Esophagus mucosa (tissue), 1 donor: ENCODE measurements around the gene AAGAB. TPM values are rescaled to one million over a fixed set of nuclear protein-coding genes. Genes with fewer than 3 reads are reported as not detected.
"Not testable (repeated sequence)": the region's sequence is repeated elsewhere in the genome, so short reads cannot be mapped to it uniquely, and the experiment has no call there.

Experiments
- ATAC-seq: fragments of 200-7000 bp; cut with Tn5 transposase; one replicate; pipeline ENCODE4 v1.9.1; 2020
- total RNA-seq: library from RNA; stranded (reverse); gene quantifications from one replicate; pipeline ENCODE4 v1.2.4, GENCODE V29; 2023
- donor health status: DM: yes; HTN: yes; CAD: no.

AAGAB gene
- total RNA-seq, 1 donor from 2014 or later: 34.7 TPM

DNA sequence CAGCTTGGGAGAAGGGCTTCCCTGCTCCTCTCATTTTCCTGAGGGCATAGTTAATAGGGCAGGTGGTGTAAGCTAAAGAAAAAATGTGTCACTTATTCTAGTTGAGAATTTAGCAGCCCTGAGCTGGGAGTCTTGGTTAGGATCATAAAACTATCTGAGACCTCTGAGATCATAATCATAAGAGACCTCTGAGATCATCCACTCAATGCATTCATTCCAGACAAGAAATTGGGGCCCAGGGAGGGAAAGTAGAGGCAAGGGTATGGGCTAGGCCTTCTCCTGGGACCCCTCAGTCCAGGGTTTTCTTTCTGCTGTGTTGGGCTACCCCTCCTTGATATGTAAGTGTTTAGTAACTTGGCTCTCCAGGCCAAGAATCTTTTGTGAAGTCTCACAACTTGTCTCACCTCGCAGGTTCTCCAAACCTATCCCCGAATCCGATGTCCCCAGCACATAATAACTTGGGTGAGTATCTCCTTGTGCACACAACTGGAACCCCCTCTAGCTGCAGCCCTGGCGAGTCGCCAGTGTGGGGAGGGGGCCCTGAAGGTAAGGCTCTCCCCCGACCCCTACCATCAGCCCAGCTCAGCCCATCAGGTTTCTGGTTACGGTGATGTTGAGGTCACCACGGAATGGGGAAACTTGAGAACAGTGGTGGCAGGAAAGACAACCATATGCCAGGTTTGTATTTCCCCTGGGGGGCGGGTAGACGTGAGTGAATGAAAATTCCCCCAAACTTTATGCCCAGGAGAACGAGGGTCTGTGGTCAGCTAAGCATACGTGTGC is 84.1 kb downstream of the AAGAB start:
- no peak for ATAC-seq

DNA sequence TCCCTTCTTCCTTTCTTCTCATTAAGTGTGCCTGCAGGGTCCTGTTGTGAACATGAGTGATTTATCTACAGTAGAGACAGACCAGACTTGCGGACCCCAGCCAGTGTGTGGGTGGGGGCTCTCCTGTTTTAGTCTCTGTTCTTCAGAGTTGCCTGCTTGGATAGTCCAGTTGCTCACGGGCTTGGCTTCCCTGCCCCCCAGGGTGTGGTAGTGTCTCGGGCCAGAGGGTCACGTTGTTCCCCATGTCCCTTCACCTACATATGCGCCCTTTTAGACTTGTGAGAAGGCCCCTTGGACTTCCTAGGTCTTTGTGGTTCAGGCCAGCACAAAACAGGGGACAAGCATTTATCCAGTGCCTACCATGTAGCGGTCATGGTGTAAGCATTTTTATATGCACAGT is 85.8 kb downstream of the AAGAB start:
- ATAC-seq: no peak

DNA sequence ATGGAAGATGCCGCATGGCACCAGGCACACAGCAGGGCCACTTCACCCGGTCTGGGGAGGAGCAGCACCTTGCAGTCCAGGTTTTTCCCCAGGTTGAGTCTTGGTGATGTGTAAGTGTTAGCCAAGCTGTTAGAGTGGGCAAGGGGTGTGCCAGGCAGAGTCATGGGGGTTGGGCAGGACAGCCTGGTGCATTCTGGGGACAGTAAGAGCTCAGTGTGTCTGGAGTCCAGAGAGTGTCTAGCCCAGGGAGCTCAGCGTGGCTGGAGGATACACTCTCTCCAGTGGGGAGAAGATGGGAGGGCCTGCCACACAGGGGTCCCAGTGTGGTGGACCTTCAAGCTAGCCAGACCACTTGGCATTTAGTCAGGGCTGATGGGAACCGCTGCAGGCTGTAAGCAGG is 87.4 kb downstream of the AAGAB start:
- ATAC-seq: peak; percentile 18

DNA sequence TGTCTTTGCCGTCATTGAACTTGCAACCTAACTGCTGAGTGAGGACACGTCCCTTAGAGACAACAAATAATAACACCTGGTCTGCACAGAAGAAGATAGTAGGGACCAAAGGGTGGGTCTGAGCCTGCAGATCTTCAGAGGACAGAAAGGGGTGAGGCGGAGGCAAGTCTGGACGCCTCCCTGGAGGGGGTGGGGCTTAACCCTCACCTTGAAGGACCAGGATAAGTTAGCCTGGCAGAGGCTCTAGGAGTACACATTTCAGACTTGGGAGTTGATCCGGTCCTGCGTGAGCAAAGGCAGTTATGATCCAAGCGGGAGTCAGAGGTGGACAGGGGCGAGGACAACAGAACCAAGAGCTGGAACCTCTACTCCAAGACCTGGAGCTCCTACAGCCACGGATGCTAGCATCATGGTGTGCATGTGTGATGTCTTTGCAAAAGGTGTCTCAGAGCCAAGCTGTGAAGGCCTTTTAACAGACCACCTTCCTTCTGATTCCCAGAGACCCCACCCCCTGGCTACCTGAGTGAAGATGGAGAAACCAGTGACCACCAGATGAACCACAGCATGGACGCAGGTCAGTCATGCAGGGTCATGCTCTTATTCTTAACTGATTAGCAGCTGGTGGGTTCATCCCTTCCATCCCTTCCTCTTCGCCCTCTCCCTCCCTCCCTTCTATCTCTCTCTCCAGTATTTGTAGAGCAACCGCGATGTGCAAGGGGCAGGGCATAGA is 88.0 kb downstream of the AAGAB start:
- peak; percentile 70 for ATAC-seq

DNA sequence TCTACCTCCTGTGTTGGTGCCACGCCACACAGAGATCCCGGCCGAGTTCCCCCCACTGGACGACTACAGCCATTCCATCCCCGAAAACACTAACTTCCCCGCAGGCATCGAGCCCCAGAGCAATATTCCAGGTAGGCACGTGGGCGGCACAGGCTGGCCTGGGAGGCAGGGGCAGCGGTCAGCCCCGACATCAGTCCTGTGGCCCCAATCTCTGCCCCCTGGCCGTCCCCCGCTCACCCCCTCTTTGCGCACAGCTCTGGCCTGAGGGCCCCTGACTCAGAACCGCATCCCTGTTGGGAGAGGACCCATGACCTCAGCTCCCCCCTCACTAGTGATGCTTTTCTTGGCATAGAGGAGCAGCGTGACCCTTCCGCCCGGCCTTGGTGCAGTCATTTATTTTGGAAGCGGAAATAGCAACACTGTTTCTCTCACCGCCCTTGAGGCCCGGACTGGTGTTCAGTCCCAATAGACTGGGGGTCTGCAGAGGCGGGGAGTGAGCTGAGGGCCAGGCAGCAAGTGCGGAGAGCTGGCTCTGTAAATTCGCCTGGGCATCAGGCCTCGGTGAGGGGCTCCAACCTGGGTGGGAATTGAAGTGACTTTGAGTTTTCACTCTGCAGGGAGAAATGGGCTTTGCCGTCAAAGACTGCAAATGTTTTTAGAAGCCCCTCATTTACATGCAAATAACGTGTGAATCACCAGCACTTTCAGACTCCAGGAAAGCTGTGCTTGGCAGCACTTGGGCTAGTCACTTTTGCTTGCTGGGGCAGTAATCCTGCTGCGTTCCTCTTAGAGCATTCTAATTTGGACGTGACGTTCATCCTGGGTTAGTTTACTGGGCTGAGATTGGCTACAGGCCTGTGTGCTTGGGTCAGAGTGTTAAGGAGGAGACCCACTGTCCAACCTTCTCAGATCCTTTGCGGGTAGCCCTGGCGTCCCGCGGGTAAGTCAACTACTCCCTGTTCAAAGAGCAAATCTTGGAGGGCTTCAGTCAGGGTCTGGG is 88.9 kb downstream of the AAGAB start:
- ATAC-seq: peak; percentile 56

DNA sequence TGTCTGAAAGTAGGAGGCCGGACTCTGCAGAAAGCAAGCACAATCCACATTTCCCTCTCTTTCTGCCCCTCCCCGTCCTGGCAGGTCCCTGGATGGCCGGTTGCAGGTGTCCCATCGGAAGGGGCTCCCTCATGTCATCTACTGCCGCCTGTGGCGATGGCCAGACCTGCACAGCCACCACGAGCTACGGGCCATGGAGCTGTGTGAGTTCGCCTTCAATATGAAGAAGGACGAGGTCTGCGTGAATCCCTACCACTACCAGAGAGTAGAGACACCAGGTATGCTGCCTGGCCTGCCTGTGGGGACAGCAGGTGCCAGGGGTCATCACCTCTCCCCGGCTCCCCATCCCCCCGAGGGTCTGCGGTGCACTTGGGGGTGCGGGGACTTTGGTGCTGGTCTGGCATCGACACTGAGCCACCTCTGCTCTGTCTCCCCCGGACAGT is 89.6 kb downstream of the AAGAB start:
- no peak for ATAC-seq

DNA sequence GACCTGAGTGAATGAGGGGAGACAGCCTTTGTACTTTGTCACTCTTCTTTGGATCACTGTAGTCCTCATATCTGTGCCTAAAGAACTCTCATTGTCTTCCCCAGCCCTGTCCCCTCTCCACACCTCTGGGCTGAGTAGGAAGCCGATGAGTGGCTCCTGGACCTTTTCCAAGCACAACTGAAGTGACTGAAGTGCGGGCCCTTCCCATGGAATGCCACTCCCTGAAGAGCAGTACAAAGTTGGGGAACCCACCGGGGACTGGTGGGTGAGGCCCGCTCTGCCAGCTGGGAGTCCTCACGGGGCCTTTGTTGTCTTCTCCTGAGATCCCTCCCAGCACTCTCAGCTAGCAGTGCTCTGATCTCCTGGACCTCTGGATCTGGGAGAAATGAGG is 90.1 kb downstream of the AAGAB start:
- ATAC-seq: peak; percentile 4

DNA sequence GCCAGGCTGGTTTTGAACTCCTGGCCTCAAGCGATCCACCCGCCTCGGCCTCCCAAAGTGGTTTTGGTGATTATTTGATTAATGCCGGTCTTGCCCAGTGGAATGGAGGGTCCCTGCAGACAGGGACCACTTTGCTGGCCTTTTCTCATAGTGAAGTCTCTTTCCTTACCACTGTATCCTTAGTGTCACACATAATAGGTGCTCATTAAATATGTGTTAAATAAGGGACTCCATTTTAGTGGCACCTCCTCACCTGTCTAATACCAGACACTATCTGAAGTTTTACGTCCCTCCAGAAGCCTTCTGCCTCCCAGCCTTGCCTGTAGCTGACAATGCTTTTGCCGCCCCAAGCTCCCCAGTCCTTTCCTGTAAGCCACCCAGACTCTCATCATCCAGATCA is 91.3 kb downstream of the AAGAB start:
- ATAC-seq: no peak

DNA sequence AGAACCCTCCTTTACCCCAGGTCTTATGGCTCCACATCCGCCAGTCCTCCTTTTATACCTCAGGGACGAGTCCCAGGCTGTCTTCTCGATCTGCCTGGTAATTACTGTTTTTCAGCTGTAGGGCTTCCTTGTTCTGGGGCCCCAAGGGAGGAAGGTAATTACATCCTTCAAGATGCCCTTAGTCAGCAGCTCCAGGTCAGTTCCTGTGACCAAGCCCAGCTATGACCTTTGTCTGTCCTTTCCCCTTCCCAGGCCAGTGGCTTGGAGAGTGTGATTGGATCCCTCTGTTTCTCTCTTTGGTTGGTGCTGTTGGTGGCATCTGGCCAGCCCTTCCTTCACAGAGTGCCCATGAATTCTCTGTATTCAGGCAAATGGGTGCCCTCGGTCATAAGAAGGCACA is 92.6 kb downstream of the AAGAB start:
- peak; percentile 24 for ATAC-seq

DNA sequence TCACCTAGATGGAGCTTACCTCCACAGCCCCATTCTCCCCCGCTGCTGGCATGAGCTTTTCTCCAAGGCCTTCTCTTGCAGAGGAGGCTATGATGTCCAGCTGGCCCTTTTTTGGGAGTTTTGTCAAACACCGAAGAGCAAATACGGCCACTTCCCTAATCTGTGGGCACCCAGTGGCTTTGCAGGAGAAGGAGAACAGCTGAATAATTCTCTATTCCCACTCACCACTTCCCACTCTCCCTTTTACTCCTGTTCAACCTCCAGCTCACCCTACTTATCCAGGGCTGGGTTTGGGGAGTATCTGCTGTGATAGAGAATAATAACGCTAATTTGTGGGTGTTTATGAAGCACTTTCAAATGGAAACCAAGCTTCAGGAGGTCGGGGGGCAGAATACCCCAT is 93.0 kb downstream of the AAGAB start:
- no peak for ATAC-seq

DNA sequence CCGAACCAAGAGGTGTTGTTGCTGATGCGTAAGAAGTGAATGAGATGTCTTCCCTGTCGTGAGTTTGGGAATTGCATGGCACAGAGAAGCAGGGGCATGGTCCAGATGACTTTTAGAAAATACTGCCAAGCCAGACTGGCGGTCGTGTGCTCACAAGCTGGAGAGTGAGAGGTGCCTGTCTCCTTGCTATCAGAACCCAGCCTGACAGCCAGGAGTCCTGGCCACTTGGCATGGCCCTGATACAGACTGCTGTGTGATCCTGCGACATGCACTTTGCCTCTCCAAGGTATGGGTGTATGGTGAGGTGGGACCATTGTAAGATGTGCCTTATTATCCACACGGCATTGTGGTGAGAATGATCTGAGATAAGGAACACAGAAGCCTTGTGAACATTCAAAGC is 96.1 kb downstream of the AAGAB start:
- no peak for ATAC-seq

DNA sequence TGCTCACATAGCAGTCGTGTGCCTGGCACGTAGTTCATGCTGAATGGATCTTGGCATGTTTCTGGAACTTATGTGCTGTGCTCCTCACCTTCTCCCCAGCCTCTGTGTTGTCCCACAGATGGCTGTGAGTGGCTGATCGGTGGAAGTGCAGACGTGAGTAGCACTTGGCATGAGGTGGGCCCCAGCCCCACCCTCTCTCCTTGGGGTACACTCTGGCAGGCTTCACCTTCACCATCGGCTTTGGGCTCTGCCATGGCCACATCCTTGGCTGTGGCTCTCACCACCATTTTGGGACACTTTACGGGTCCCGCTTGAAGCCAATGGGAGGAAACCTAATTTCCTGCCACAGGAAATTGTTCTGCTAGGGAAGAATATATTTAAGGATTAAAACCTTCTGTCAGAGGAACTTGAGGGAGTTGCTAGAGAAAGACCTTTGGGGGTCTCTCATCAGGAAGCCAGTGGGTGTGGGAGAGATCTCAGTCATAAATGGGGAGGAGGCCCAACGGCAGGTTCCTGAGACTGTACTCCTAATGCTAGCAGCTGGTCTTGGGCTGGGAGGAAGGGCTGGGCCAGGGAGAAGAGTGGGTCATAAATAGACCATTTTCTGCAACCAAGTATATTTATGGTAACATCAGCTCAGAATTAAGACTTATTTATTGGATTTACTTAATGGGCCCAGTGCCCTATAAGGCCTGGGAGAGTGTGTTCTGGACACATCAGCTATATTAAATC is 96.8 kb downstream of the AAGAB start:
- no peak for ATAC-seq

DNA sequence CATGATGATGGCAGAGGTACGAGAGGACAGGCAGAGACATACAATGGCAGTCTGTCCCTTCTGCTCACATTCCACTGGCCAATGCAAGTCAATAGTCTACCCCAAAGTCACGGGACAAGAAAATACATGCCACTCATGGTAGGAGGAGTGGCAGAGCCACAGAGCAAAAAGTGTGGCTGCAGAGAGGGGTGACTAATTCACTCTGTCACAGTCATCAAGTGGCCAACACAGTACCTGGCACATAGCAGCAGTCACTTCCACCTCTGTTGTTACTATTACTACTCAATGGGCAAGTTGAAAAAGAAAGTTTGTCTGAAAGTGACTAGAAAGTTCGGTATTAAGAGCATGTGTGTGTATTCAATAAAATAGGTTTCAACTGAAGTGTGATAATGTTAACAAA is 97.6 kb downstream of the AAGAB start:
- peak; percentile 72 for ATAC-seq

DNA sequence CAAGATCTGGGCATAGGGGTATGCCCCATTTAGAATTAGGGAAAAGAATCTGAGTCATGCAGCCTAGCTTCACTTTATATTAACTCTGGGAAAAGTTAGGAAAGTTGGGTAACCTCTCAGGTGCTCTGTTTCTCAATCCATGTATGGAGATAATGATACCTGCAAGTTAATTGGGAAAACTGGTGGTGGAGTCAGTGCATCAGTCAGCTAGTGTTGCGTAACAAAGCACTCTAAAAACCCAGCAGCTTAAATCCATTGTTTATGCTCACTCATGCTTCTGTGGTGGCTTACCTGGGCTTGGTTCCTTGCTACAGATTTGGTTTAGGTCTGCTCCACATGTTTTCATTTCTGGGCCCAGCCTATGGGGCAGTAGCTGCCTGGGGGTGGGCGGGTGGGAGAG is 98.0 kb downstream of the AAGAB start:
- ATAC-seq: peak; percentile 55

DNA sequence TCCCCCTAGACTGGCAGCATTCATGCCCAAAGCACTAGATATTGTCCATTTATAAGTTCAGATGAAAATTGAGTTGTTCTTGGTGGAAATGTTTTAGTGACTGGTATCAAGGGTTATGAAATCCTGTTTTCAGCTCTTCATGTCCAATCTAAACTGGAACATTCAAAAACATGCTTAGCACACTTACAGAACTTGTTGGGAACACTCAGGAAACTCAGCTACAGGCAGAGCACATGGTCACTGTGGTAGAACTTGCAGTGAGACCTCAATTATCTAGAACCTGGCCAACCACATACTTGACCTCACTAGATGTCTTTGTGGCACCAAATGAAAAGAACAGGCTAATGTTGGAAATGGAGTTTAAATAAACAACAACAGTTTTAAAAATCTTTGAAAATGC is 100.2 kb downstream of the AAGAB start:
- ATAC-seq: no peak

DNA sequence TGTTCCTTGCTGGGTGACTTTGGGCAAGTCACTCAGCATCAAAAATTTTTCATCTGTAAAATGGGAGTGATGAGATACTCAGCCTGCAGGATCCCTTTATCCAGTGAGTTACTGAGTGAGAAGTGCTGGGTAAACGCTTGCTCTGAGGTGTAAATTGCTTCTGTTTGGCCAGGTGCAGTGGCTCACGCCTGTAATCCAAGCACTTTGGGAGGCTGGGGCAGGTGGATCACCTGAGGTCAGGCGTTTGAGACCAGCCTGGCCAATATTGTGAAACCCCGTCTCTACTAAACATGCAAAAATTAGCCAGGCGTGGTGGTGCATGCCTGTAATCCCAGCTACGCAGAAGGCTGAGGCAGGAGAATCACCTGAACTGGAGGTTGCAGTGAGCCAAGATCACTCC is 101.4 kb downstream of the AAGAB start:
- ATAC-seq: not testable (repeated sequence)

DNA sequence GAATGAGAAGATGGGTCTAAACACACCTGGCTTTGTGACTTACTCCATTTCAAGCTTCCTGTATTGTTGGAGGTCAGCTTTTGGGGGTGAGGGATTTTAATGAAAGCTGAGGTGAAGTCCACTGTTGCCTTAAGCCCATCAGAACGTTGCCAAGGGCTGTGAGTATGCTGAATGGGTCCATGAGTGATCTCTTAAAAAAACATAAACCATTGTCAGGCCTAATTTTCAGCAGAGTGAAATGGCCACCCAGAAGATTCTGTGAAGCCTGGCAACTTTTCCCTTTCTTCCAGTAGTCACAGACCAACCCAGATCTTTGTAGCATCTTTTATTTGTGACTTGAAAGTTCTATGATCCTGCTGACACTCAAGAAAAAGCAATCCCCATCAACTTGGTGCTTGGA is 102.0 kb downstream of the AAGAB start:
- ATAC-seq: no peak

Other genes starting within 250 kb of the AAGAB start
- 35.6 TPM for gene SMAD3, start 189.1 kb downstream of the AAGAB start, total RNA-seq
- gene IQCH, start 125 bp upstream of the AAGAB start, total RNA-seq: 1.4 TPM